IMR-90 (cell line): Measurements from ENCODE around the gene PPP1R1A. TPM values are rescaled to one million over a fixed set of nuclear protein-coding genes. Genes with fewer than 3 reads are reported as not detected.

Source experiments
- ATAC-seq: fragments of 200-7000 bp; cut with Tn5 transposase; 2 replicates; pipeline ENCODE4 v1.9.1; 2020; ENCODE audit warnings: low read depth, mild to moderate bottlenecking, moderate library complexity
- BruUV-seq: library from RNA; stranded (reverse); fragments of 400-500 nt; replicated peaks from 2 replicates; lab custom pipeline; 2021; lab: Mats Ljungman, UMichigan
- CTCF ChIA-PET: fragments of 300-600 bp; formaldehyde crosslinking; extraction: SDS; loops from one replicate; lab custom pipeline; 2021; ENCODE audit warnings: antibody characterized with exemption; lab: Yijun Ruan, JAX
- POLR2A ChIA-PET: fragments of 300-600 bp; sonication (Branson Sonifier 250); formaldehyde crosslinking; loops from one replicate; lab custom pipeline; 2022; ENCODE audit warnings: antibody characterized with exemption; ENCODE audit not compliant: unreplicated experiment; lab: Charles Lee
- DNase-seq: peaks from one replicate; pipeline ENCODE4 v3.0.0; 2013
- H2AFZ ChIP-seq: replicated peaks from 2 replicates; pipeline ENCODE3; 2013; ENCODE audit warnings: low read length, mild to moderate bottlenecking; ENCODE audit not compliant: poor library complexity
- H2AK5ac ChIP-seq: 2 replicates; pipeline ENCODE4 v1.6.1; 2013; ENCODE audit warnings: low read depth, low read length, inconsistent platforms
- H2AK9ac ChIP-seq: replicated peaks from 2 replicates; pipeline ENCODE3; 2013; ENCODE audit warnings: mild to moderate bottlenecking, low read depth, low read length, moderate library complexity; ENCODE audit not compliant: poor library complexity
- H2BK120ac ChIP-seq: 2 replicates; pipeline ENCODE4 v1.6.1; 2013; ENCODE audit warnings: low read depth, low read length, inconsistent platforms
- H2BK15ac ChIP-seq: 3 replicates; pipeline ENCODE4 v1.6.1; 2013; ENCODE audit warnings: low read depth, low read length, inconsistent platforms
- H2BK20ac ChIP-seq: 2 replicates; pipeline ENCODE4 v1.6.1; 2013; ENCODE audit warnings: low read depth, mild to moderate bottlenecking, inconsistent platforms, low read length, moderate library complexity
- H2BK5ac ChIP-seq: 2 replicates; pipeline ENCODE4 v1.6.1; 2013; ENCODE audit warnings: mild to moderate bottlenecking, low read depth, low read length, inconsistent platforms; ENCODE audit not compliant: poor library complexity, severe bottlenecking
- H3K14ac ChIP-seq: replicated peaks from 2 replicates; pipeline ENCODE4 v1.6.1; 2013; ENCODE audit warnings: low read depth, low read length, inconsistent platforms
- H3K18ac ChIP-seq: 2 replicates; pipeline ENCODE4 v1.6.1; 2013; ENCODE audit warnings: low read depth, low read length, control low read depth
- H3K23ac ChIP-seq: 2 replicates; pipeline ENCODE4 v1.6.1; 2013; ENCODE audit warnings: low read depth, low read length, inconsistent platforms
- H3K27ac ChIP-seq: 2 replicates; pipeline ENCODE4 v1.5.1; 2013; ENCODE audit warnings: mild to moderate bottlenecking, control low read depth, low read length; ENCODE audit not compliant: insufficient read depth
- H3K27me3 ChIP-seq: 2 replicates; pipeline ENCODE4 v1.6.1; 2013; ENCODE audit warnings: low read length; ENCODE audit not compliant: control insufficient read depth, insufficient read depth
- H3K36me3 ChIP-seq: 2 replicates; pipeline ENCODE4 v1.6.1; 2013; ENCODE audit warnings: low read length, mixed read lengths; ENCODE audit not compliant: control insufficient read depth, insufficient read depth
- H3K4ac ChIP-seq: 2 replicates; pipeline ENCODE4 v1.6.1; 2013; ENCODE audit warnings: low read depth, low read length, inconsistent platforms
- H3K4me1 ChIP-seq: 2 replicates; pipeline ENCODE4 v1.6.1; 2013; ENCODE audit warnings: low read length, mixed read lengths; ENCODE audit not compliant: control insufficient read depth, insufficient read depth
- H3K4me2 ChIP-seq: 2 replicates; pipeline ENCODE4 v1.6.1; 2013; ENCODE audit warnings: low read depth, mild to moderate bottlenecking, control low read depth, low read length, moderate library complexity
- H3K4me3 ChIP-seq: 2 replicates; pipeline ENCODE4 v1.5.1; 2013; ENCODE audit warnings: low read depth, mild to moderate bottlenecking, control low read depth, low read length, moderate library complexity; ENCODE audit not compliant: insufficient read depth
- H3K56ac ChIP-seq: 2 replicates; pipeline ENCODE4 v1.6.1; 2013; ENCODE audit warnings: low read length, inconsistent platforms; ENCODE audit not compliant: insufficient read depth; ENCODE audit errors: extremely low read depth
- H3K79me1 ChIP-seq, 2 experiments: 2 replicates each; pipeline ENCODE4 v1.6.1; 2013; ENCODE audit warnings: low read length in 2 of 2, inconsistent platforms in 1 of 2, low read depth in 1 of 2
- H3K9ac ChIP-seq: 2 replicates; pipeline ENCODE4 v1.6.1; 2013; ENCODE audit warnings: low read depth, low read length, control low read depth
- H3K9me1 ChIP-seq: 2 replicates; pipeline ENCODE4 v1.6.1; 2013; ENCODE audit warnings: low read length, inconsistent platforms; ENCODE audit not compliant: insufficient read depth
- H3K9me3 ChIP-seq: 2 replicates; pipeline ENCODE4 v1.6.1; 2013; ENCODE audit warnings: low read length; ENCODE audit not compliant: control insufficient read depth, insufficient read depth
- H4K20me1 ChIP-seq: 2 replicates; pipeline ENCODE4 v1.6.1; 2013; ENCODE audit warnings: low read length, inconsistent platforms; ENCODE audit not compliant: insufficient read depth
- H4K5ac ChIP-seq: 2 replicates; pipeline ENCODE4 v1.6.1; 2013; ENCODE audit warnings: mild to moderate bottlenecking, low read depth, low read length, control low read depth
- H4K8ac ChIP-seq, 2 experiments: 2 replicates each; pipeline ENCODE4 v1.6.1; 2013; ENCODE audit warnings: low read depth in 2 of 2, low read length in 2 of 2, control low read depth in 1 of 2, inconsistent platforms in 1 of 2
- H4K91ac ChIP-seq: 2 replicates; pipeline ENCODE4 v1.6.1; 2013; ENCODE audit warnings: low read depth, low read length, inconsistent platforms; ENCODE audit not compliant: insufficient read depth
- BHLHE40 ChIP-seq: fragments of 150-350 bp; IDR thresholded peaks from 2 replicates; pipeline ENCODE4 v1.6.1; 2016; ENCODE audit warnings: mild to moderate bottlenecking, low read depth, low read length
- CEBPB ChIP-seq: IDR thresholded peaks from 2 replicates; pipeline ENCODE4 v1.6.1; 2012; ENCODE audit warnings: low read depth, low read length, improper control_type of control experiment
- CHD1 ChIP-seq: IDR thresholded peaks from 2 replicates; pipeline ENCODE4 v1.6.1; 2012; ENCODE audit warnings: low read depth, low read length, improper control_type of control experiment
- FOS ChIP-seq: fragments of 150-350 bp; IDR thresholded peaks from 2 replicates; pipeline ENCODE4 v1.6.1; 2016; ENCODE audit warnings: low read depth, low read length
- MAZ ChIP-seq: IDR thresholded peaks from 2 replicates; pipeline ENCODE4 v1.6.1; 2012; ENCODE audit warnings: low read depth, mild to moderate bottlenecking, low read length, improper control_type of control experiment, moderate library complexity, borderline replicate concordance
- MXI1 ChIP-seq: IDR thresholded peaks from 2 replicates; pipeline ENCODE4 v1.6.1; 2012; ENCODE audit warnings: low read depth, mild to moderate bottlenecking, low read length, moderate library complexity, borderline replicate concordance
- NFE2L2 ChIP-seq: fragments of 150-350 bp; IDR thresholded peaks from 2 replicates; pipeline ENCODE4 v1.6.1; 2016; ENCODE audit warnings: low read depth, mild to moderate bottlenecking, low read length
- POLR2A ChIP-seq: IDR thresholded peaks from 2 replicates; pipeline ENCODE4 v1.6.1; 2012; ENCODE audit warnings: mild to moderate bottlenecking, low read depth, low read length
- RFX5 ChIP-seq: IDR thresholded peaks from 2 replicates; pipeline ENCODE4 v1.8.0; 2012; ENCODE audit warnings: low read depth, mild to moderate bottlenecking, low read length, moderate library complexity
- USF2 ChIP-seq: fragments of 150-350 bp; IDR thresholded peaks from 2 replicates; pipeline ENCODE4 v1.6.1; 2017; ENCODE audit warnings: mild to moderate bottlenecking, antibody characterized with exemption, low read length, low read depth
- WGBS, 2 experiments: methylation state at CpG; one replicate each; pipeline versions ENCODE4 v1.1.5 to v1.1.7; 2013; ENCODE audit warnings: missing lambda C conversion rate in 2 of 2; ENCODE audit not compliant: insufficient read length in 1 of 2; ENCODE audit errors: extremely low coverage in 2 of 2; 5-methylcytosine and 5-hydroxymethylcytosine counted together
- dilution Hi-C: fragments of 300-500 bp; cut with HindIII; formaldehyde crosslinking; loops from one replicate; pipeline ENCODE4 v1.14.3; 2018; ENCODE audit warnings: low sequenced_read_pairs; ENCODE audit not compliant: unreplicated experiment
- in situ Hi-C: fragments of 300-500 bp; cut with MboI; formaldehyde crosslinking; loops from 3 replicates; pipeline ENCODE4 v1.14.3; 2019; ENCODE audit warnings: low sequenced_read_pairs, inconsistent platforms, mixed read lengths
- intact Hi-C: fragments of 100-400 bp; cut with micrococcal nuclease; formaldehyde crosslinking; loops from 2 replicates; pipeline ENCODE4 v1.10.0; 2022
- polyA plus RNA-seq, 3 experiments: library from polyadenylated mRNA; depleted of rRNA; stranded (reverse); fragments of >200 nt; gene quantifications; 2 replicates each; pipeline ENCODE4 v1.2.3, GENCODE V29; 2012; ENCODE audit warnings: low replicate concordance in 1 of 3
- total RNA-seq: library from RNA; depleted of rRNA; stranded (reverse); fragments of >200 nt; gene quantifications from 2 replicates; pipeline ENCODE4 v1.2.3, GENCODE V29; 2012

Gene PPP1R1A
- total and polyA plus RNA-seq, 2 of the 4 experiments (the other 2 are of a cell fraction): not detected

GRCh38 chr12:54603872-54604271, 15.4 kb upstream of the PPP1R1A start:
- no peaks in the 10 kb centered on the region for H3K9me3 ChIP-seq
- dilution Hi-C loops (no loop called here), in situ Hi-C loops (no loop called here), intact Hi-C loops (loop anchor here (5.0 kb wide), 1 partner anchor 353 kb away; no protein-coding TSS in a partner anchor)
- H3K27ac ChIP-seq: no peak overlapping the region
- no peak overlapping the region for H2BK20ac ChIP-seq
- no peak overlapping the region for H3K4ac ChIP-seq
- WGBS, 2 experiments: 80% methylated on average over 1 of the region's 5 CpGs; no CpG with 5 or more reads in 1 of the 2 experiments
- no peaks in the 10 kb centered on the region for H3K79me1 ChIP-seq
- H3K23ac ChIP-seq: no peak overlapping the region
- H2BK5ac ChIP-seq: no peak overlapping the region
- H2AK5ac ChIP-seq: no peak overlapping the region
- ATAC-seq (no peak), DNase-seq (no peak)
- no peak overlapping the region for H2BK15ac ChIP-seq
- ChIA-PET CTCF (interaction anchor here (1.6 kb wide), 1 partner anchor 24 kb away, joined by 5 read pairs; no protein-coding TSS in a partner anchor), POLR2A (no interaction called here)
- no peak for TF ChIP-seq NFE2L2
- TF ChIP-seq BHLHE40: no peak
- TF ChIP-seq POLR2A: no peak
- TF ChIP-seq MXI1: no peak
- no peak for TF ChIP-seq FOS
- no peak for TF ChIP-seq RFX5
- TF ChIP-seq MAZ: no peak
- no peak for TF ChIP-seq CHD1
- no peak for TF ChIP-seq USF2
- no peak for TF ChIP-seq CEBPB
- no peak overlapping the region for H3K4me3 ChIP-seq
- H3K27me3 ChIP-seq: peaks cover 2% of the 10 kb centered on the region; the same call in 1 of the 2 replicates
- no peaks in the 10 kb centered on the region for H3K36me3 ChIP-seq
- no peak overlapping the region for H3K4me2 ChIP-seq
- no peaks in the 10 kb centered on the region for H3K4me1 ChIP-seq
- H4K8ac ChIP-seq: no peak overlapping the region
- H3K18ac ChIP-seq: no peak overlapping the region
- no peaks in the 10 kb centered on the region for H4K20me1 ChIP-seq
- no TSS peak for BruUV-seq
- no peak overlapping the region for H2BK120ac ChIP-seq
- no peak overlapping the region for H4K5ac ChIP-seq
- H2AK9ac ChIP-seq: no peak overlapping the region
- H4K91ac ChIP-seq: no peak overlapping the region
- H3K9ac ChIP-seq: no peak overlapping the region
- no peaks in the 10 kb centered on the region for H3K9me1 ChIP-seq
- no peak overlapping the region for H3K14ac ChIP-seq
- H3K56ac ChIP-seq: no peak overlapping the region
- no peak overlapping the region for H2AFZ ChIP-seq
